Measurements from ENCODE around the gene ZBTB18.

DNA sequence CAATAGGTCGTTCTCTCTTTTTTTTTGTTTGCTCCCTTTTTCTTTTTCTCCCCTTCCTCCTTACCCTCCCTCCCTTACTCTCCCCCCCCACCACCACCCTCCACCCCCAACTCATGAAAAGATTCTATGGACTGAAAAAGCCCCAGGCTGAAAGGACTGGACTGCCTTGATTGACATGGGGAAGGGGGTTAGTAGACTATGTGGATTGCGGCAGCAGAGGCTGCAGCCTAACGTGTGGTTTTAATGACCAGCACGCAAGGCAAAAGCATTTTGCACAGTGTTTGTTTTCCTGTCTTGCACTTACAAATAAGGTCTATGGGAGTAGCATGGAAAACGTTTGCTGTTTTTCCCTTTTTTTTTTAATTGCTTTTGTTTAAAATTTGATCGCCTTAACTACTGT lies 5.5 kb downstream of the ZBTB18 start:
- TF ChIP-seq, protein P1, sequence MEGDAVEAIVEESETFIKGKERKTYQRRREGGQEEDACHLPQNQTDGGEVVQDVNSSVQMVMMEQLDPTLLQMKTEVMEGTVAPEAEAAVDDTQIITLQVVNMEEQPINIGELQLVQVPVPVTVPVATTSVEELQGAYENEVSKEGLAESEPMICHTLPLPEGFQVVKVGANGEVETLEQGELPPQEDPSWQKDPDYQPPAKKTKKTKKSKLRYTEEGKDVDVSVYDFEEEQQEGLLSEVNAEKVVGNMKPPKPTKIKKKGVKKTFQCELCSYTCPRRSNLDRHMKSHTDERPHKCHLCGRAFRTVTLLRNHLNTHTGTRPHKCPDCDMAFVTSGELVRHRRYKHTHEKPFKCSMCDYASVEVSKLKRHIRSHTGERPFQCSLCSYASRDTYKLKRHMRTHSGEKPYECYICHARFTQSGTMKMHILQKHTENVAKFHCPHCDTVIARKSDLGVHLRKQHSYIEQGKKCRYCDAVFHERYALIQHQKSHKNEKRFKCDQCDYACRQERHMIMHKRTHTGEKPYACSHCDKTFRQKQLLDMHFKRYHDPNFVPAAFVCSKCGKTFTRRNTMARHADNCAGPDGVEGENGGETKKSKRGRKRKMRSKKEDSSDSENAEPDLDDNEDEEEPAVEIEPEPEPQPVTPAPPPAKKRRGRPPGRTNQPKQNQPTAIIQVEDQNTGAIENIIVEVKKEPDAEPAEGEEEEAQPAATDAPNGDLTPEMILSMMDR (conservative IDR thresholded peaks at IDR 0.05 in 1 of 2, IDR thresholded peaks at IDR 0.05 in 1 of 2; ENCODE audit: low read depth in 1 of 2, low read length in 2 of 2) = no peak
- TF ChIP-seq EZH2 (IDR thresholded peaks at IDR 0.05; ENCODE audit: low read length, missing control alignments) = no peak
